Glomerular endothelial cell (primary cell): ENCODE results near the gene GNGT1. TPM values are rescaled to one million over a fixed set of nuclear protein-coding genes. Genes with fewer than 3 reads are reported as not detected.
"Not testable (repeated sequence)": the region's sequence is repeated elsewhere in the genome, so short reads cannot be mapped to it uniquely, and the experiment has no call there.

Experiments used
- DNase-seq: peaks from one replicate; pipeline ENCODE4 v3.0.0-alpha.2; 2011; ENCODE audit warnings: low read depth, low spot score; ENCODE audit errors: extremely low read depth
- total RNA-seq: library from RNA; depleted of rRNA; stranded (reverse); fragments of >200 nt; gene quantifications from 2 replicates; pipeline ENCODE4 v1.2.3, GENCODE V29; 2015

Gene GNGT1
- total RNA-seq, 1 donor from 2014 or later: not detected

GRCh38 chr7:93902777-93903423 lies 3.5 kb upstream of the GNGT1 start:
- DNase-seq: no peak

- DNase-seq: no peak
Measured at GRCh38 chr7:93910076-93910994, 4.0 kb downstream of the GNGT1 start.

GRCh38 chr7:93911242-93911641 lies 4.9 kb downstream of the GNGT1 start:
- not testable (repeated sequence) for DNase-seq

- DNase-seq: not testable (repeated sequence)
Measured at GRCh38 chr7:93911661-93912060, 5.3 kb downstream of the GNGT1 start.

- DNase-seq: no peak
Measured at GRCh38 chr7:93913197-93913596, 6.8 kb downstream of the GNGT1 start.

- no peak for DNase-seq
Measured at GRCh38 chr7:93914581-93915066, 8.3 kb downstream of the GNGT1 start.

GRCh38 chr7:93915206-93915842 lies 9.0 kb downstream of the GNGT1 start:
- DNase-seq: not testable (repeated sequence)

- not testable (repeated sequence) for DNase-seq
Measured at GRCh38 chr7:93915888-93916287, 9.5 kb downstream of the GNGT1 start.

GRCh38 chr7:93916315-93916714 lies 9.9 kb downstream of the GNGT1 start:
- not testable (repeated sequence) for DNase-seq

GRCh38 chr7:93920496-93921182 lies 14.3 kb downstream of the GNGT1 start:
- no peak for DNase-seq

GRCh38 chr7:93921186-93921585 lies 14.8 kb downstream of the GNGT1 start:
- no peak for DNase-seq

GRCh38 chr7:93921607-93922566 lies 15.5 kb downstream of the GNGT1 start, which contains the start of gene GNG11:
Gene GNG11, plus strand, starts transcription at chr7:93921735. Its CDS starts 403 bp downstream, at chr7:93922138.
- no peak for DNase-seq

- no peak for DNase-seq
Measured at GRCh38 chr7:93923296-93923695, 16.9 kb downstream of the GNGT1 start.

- DNase-seq: no peak
Measured at GRCh38 chr7:93923942-93924341, 17.6 kb downstream of the GNGT1 start.

- DNase-seq: no peak
Measured at GRCh38 chr7:93926800-93927199, 20.4 kb downstream of the GNGT1 start.

GRCh38 chr7:93927585-93927984 lies 21.2 kb downstream of the GNGT1 start:
- DNase-seq: no peak

GRCh38 chr7:93931655-93932054 lies 25.3 kb downstream of the GNGT1 start:
- DNase-seq: no peak

- no peak for DNase-seq
Measured at GRCh38 chr7:93933156-93933555, 26.8 kb downstream of the GNGT1 start.

- DNase-seq: no peak
Measured at GRCh38 chr7:93935102-93935501, 28.7 kb downstream of the GNGT1 start.
